ENCODE results near the gene CES2.
"Not testable (repeated sequence)": the region's sequence is repeated elsewhere in the genome, so short reads cannot be mapped to it uniquely, and the experiment has no call there.

CES2 gene

DNA sequence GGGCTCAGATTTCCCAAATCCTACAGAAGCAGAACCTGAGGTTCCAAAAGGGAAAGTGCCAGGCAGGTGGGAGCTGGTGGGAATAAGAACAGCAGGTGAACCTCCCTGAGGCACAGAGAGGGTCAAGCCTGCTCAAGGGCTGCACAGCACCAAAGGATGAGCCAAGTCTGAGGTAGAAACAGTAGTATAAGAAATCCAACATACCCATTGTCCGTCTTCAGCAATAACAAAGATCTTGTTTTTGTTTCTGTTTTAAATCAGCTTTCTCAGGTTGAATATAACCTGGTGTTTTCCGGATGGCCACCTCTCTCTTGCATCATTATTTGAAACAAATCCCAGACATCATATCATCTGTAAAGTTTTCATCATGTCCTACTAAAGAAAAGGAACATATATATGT, 15.1 kb downstream of the CES2 start:
- no peaks in the 10 kb centered on the region; the same call in 1 of the 2 replicates for H3K4me1 ChIP-seq (ENCODE audit: insufficient read depth, low read length)
- H3K27me3 ChIP-seq (ENCODE audit: insufficient read depth, low read length): peaks cover 55% of the 10 kb centered on the region
- H3K4me3 ChIP-seq (ENCODE audit: low read length): no peak overlapping the region
- H3K36me3 ChIP-seq (ENCODE audit: insufficient read depth, low read depth, low read length): no peaks in the 10 kb centered on the region
- no peak overlapping the region for H3K27ac ChIP-seq (ENCODE audit: low read length)
- no peaks in the 10 kb centered on the region for H3K9me3 ChIP-seq (ENCODE audit: insufficient read depth, low read depth, low read length)
- no peak overlapping the region for H3K9ac ChIP-seq (ENCODE audit: low read depth, low read length)

DNA sequence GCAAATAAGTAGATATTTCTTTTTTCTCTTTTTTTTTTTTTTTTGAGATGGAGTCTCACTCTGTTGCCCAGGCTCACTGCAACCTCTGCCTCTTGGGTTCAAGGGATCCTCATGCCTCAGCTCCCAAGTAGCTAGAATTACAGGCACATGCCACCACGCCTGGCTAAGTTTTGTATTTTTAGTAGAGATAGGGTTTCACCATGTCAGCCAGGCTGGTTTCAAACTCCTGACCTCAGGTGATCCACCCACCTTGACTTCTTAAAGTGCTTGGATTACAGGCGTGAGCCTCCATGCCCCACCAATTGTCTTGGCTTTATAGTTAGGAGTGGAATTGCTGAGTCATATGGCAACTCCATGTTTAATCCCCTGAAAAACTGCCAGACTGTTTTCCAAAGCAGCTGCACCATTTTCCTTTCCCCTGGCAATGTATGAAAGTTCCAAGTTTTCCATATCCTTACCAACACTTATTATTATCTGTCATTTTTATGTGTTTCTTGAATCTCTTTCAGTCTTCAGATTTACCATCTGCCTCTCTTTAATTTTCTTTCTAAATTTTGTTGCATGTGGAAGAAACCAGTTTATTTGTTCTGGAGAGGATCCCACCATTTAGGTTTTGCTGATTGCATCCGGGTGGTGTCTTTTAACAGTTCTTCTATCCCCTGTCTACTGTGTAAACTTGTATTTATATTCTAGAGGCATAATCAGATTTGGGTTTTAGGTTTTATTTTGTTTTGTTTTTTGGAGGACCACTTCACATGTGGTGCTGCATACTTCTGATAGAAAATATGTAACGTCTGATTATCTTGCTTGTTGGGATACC, 15.9 kb downstream of the CES2 start:
- H3K4me3 ChIP-seq (ENCODE audit: low read length): no peak overlapping the region
- no peaks in the 10 kb centered on the region for H3K36me3 ChIP-seq (ENCODE audit: insufficient read depth, low read depth, low read length)
- H3K9ac ChIP-seq (ENCODE audit: low read depth, low read length): no peak overlapping the region
- H3K27me3 ChIP-seq (ENCODE audit: insufficient read depth, low read length): peaks cover 55% of the 10 kb centered on the region
- H3K27ac ChIP-seq (ENCODE audit: low read length): no peak overlapping the region
- no peaks in the 10 kb centered on the region for H3K9me3 ChIP-seq (ENCODE audit: insufficient read depth, low read depth, low read length)
- no peaks in the 10 kb centered on the region; the same call in 1 of the 2 replicates for H3K4me1 ChIP-seq (ENCODE audit: insufficient read depth, low read length)

DNA sequence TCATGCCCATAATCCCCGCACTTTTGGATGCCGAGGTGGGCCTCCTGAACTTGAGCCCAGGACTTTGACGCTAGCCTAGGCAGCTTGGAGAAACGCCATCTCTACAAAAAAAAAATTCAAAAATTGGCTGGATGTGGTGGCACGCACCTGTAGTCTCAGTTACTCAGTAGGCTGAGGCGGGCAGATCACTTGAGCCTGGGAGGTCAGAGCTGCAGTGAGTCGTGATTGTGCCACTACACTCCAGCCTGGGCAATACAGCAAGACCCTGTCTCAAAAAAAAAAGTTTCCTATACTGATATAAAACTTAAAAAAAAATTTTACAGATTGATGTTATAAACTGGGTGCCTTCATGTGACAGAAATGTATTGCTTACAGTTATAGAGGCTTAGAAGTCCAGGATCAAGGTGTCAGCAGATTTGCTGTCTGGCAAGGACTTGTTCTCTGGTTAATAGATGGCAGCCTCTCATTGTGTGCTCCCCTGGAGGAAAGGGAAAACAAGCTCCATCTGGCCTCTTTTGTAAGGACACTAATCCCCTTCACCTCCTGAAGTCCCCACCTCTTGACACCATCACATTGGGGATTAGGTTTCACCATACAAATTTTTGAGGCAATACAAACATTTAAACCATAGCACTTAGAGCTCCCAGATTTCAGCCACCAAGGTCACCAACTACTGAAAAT, 17.3 kb downstream of the CES2 start:
- Histone ChIP-seq H3K36me3 (ENCODE audit: insufficient read depth, low read depth, low read length) (no peaks in the 10 kb centered on the region), H3K9ac (ENCODE audit: low read depth, low read length) (no peak overlapping the region), H3K4me3 (ENCODE audit: low read length) (no peak overlapping the region), H3K27ac (ENCODE audit: low read length) (no peak overlapping the region), H3K4me1 (ENCODE audit: insufficient read depth, low read length) (no peaks in the 10 kb centered on the region; the same call in 1 of the 2 replicates), H3K27me3 (ENCODE audit: insufficient read depth, low read length) (peaks cover 44% of the 10 kb centered on the region), H3K9me3 (ENCODE audit: insufficient read depth, low read depth, low read length) (no peaks in the 10 kb centered on the region)

GRCh38 chr16:66953462-66954096, 18.3 kb downstream of the CES2 start:
- no peaks in the 10 kb centered on the region for H3K36me3 ChIP-seq (ENCODE audit: insufficient read depth, low read depth, low read length)
- H3K27me3 ChIP-seq (ENCODE audit: insufficient read depth, low read length): peaks cover 34% of the 10 kb centered on the region
- no peak overlapping the region for H3K4me3 ChIP-seq (ENCODE audit: low read length)
- H3K9me3 ChIP-seq (ENCODE audit: insufficient read depth, low read depth, low read length): no peaks in the 10 kb centered on the region
- no peaks in the 10 kb centered on the region; the same call in 1 of the 2 replicates for H3K4me1 ChIP-seq (ENCODE audit: insufficient read depth, low read length)
- H3K9ac ChIP-seq (ENCODE audit: low read depth, low read length): no peak overlapping the region
- no peak overlapping the region for H3K27ac ChIP-seq (ENCODE audit: low read length)

- no peaks in the 10 kb centered on the region for H3K4me1 ChIP-seq (ENCODE audit: insufficient read depth, low read length)
- H3K9ac ChIP-seq (ENCODE audit: low read depth, low read length): no peak overlapping the region
- no peak overlapping the region for H3K4me3 ChIP-seq (ENCODE audit: low read length)
- H3K27me3 ChIP-seq (ENCODE audit: insufficient read depth, low read length): peaks cover 28% of the 10 kb centered on the region
- H3K27ac ChIP-seq (ENCODE audit: low read length): no peak overlapping the region
- H3K9me3 ChIP-seq (ENCODE audit: insufficient read depth, low read depth, low read length): no peaks in the 10 kb centered on the region
- no peaks in the 10 kb centered on the region for H3K36me3 ChIP-seq (ENCODE audit: insufficient read depth, low read depth, low read length)
Observed at GRCh38 chr16:66954097-66954659, 18.9 kb downstream of the CES2 start.

GRCh38 chr16:66955363-66956153, 20.2 kb downstream of the CES2 start:
- not testable (repeated sequence) for H3K27ac ChIP-seq (ENCODE audit: low read length); H3K4me1 ChIP-seq (ENCODE audit: insufficient read depth, low read length); H3K36me3 ChIP-seq (ENCODE audit: insufficient read depth, low read depth, low read length); H3K9ac ChIP-seq (ENCODE audit: low read depth, low read length); H3K4me3 ChIP-seq (ENCODE audit: low read length); H3K9me3 ChIP-seq (ENCODE audit: insufficient read depth, low read depth, low read length)
- H3K27me3 ChIP-seq (ENCODE audit: insufficient read depth, low read length): peaks cover 14% of the 10 kb centered on the region

GRCh38 chr16:66956154-66956457, 20.8 kb downstream of the CES2 start:
- not testable (repeated sequence) for H3K27me3 ChIP-seq (ENCODE audit: insufficient read depth, low read length); H3K36me3 ChIP-seq (ENCODE audit: insufficient read depth, low read depth, low read length); H3K9ac ChIP-seq (ENCODE audit: low read depth, low read length); H3K4me3 ChIP-seq (ENCODE audit: low read length); H3K27ac ChIP-seq (ENCODE audit: low read length); H3K9me3 ChIP-seq (ENCODE audit: insufficient read depth, low read depth, low read length); H3K4me1 ChIP-seq (ENCODE audit: insufficient read depth, low read length)

DNA sequence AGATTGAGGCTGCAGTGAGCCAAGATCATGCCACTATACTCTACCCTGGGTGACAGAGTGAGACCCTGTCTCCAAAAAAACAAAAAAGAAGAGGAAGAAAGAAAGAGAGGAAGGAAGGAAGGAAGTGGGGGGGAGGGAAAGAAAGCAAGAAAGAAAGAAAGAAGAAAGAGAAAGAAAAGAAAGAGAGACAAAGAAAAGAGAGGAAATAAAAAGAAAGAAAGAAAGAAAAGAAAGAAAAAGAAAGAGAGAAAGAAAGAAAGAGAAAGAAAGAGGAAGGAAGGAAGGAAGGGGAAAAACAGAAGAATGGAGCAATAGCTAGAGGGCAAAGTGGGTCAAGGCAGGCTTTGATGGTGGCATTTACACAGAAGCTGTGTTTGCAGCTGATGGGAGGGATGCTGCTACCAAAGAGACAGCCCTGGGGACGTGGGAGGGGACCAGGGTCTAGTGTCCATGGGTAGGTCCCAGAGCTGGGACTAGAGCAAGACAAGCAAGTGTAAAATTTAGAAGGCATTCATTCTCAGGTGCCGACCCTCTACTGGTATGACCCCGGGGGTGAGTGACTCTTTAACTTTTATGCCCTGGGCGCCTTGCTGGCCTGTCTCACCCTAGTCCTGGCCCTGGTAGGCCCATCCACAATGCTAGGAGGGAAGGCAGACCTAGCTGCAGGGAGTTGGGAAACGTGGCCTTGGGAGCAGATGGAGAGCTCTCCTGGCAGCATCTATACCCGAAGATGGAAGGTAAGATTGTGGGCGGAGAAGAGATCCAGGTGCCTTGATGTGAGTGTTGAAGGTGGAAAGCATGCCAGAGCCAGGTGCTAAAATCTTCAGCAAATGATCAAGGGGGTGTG, 23.8 kb downstream of the CES2 start:
- no peaks in the 10 kb centered on the region for H3K36me3 ChIP-seq (ENCODE audit: insufficient read depth, low read depth, low read length)
- no peak overlapping the region for H3K9ac ChIP-seq (ENCODE audit: low read depth, low read length)
- H3K4me3 ChIP-seq (ENCODE audit: low read length): no peak overlapping the region

DNA sequence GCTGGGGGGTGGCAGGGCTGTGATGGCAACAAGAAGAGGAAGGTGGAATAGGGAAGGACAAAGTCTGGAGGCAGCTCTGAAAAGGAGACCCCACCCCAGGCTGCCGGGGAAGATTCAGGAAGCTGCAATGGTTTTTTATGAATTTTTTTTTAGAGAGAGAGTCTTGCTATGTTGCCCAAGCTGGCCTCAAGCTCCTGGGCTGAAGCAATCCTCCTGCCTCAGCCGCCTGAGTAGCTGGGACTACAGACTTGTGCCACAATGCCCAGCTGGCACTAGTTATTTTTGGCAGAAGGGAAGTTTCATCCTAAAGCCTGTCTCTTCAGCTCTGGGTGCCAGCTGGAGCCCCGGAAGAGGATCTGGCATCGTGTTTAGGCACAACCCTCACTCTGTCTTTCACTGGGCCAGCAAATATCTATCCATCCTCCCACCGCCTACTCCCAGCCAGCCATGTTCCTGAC, 24.4 kb downstream of the CES2 start:
- Histone ChIP-seq H3K4me1 (ENCODE audit: insufficient read depth, low read length) (no peaks in the 10 kb centered on the region), H3K4me3 (ENCODE audit: low read length) (no peak overlapping the region), H3K27me3 (ENCODE audit: insufficient read depth, low read length) (no peaks in the 10 kb centered on the region), H3K9ac (ENCODE audit: low read depth, low read length) (no peak overlapping the region), H3K36me3 (ENCODE audit: insufficient read depth, low read depth, low read length) (no peaks in the 10 kb centered on the region), H3K27ac (ENCODE audit: low read length) (no peak overlapping the region), H3K9me3 (ENCODE audit: insufficient read depth, low read depth, low read length) (no peaks in the 10 kb centered on the region)

More for the DNA sequence above, 23.8 kb downstream of the CES2 start:
- H3K27me3 ChIP-seq (ENCODE audit: insufficient read depth, low read length): no peaks in the 10 kb centered on the region
- no peaks in the 10 kb centered on the region for H3K4me1 ChIP-seq (ENCODE audit: insufficient read depth, low read length)
- no peak overlapping the region for H3K27ac ChIP-seq (ENCODE audit: low read length)
- no peaks in the 10 kb centered on the region for H3K9me3 ChIP-seq (ENCODE audit: insufficient read depth, low read depth, low read length)

DNA sequence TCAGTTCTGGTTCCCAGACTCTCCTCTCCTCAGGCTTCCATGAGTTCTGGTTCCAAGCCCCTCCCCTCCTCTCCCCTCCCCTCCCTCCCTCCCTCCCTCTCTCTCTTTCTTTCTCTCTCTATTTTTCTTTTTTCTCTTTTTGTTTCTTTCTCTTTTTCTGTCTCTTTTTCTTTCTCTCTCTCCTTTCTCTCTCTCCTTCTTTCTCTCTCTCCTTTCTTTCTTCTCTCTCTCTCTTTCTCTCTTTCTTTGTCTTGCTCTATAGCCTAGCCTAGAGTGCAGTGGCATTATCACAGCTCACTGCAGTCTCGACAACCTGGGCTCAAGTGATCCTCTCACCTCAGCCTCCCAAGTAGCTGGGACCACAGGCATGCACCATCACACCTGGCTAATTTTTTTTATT, 25.0 kb downstream of the CES2 start:
- H3K27me3 ChIP-seq (ENCODE audit: insufficient read depth, low read length): no peaks in the 10 kb centered on the region
- H3K9ac ChIP-seq (ENCODE audit: low read depth, low read length): no peak overlapping the region
- no peaks in the 10 kb centered on the region for H3K4me1 ChIP-seq (ENCODE audit: insufficient read depth, low read length)
- no peaks in the 10 kb centered on the region for H3K36me3 ChIP-seq (ENCODE audit: insufficient read depth, low read depth, low read length)
- no peak overlapping the region for H3K4me3 ChIP-seq (ENCODE audit: low read length)
- no peak overlapping the region for H3K27ac ChIP-seq (ENCODE audit: low read length)
- no peaks in the 10 kb centered on the region for H3K9me3 ChIP-seq (ENCODE audit: insufficient read depth, low read depth, low read length)
